ENCODE measurements around the gene ERCC3.
"Not testable (repeated sequence)": the region's sequence is repeated elsewhere in the genome, so short reads cannot be mapped to it uniquely, and the experiment has no call there.

ERCC3 gene

DNA sequence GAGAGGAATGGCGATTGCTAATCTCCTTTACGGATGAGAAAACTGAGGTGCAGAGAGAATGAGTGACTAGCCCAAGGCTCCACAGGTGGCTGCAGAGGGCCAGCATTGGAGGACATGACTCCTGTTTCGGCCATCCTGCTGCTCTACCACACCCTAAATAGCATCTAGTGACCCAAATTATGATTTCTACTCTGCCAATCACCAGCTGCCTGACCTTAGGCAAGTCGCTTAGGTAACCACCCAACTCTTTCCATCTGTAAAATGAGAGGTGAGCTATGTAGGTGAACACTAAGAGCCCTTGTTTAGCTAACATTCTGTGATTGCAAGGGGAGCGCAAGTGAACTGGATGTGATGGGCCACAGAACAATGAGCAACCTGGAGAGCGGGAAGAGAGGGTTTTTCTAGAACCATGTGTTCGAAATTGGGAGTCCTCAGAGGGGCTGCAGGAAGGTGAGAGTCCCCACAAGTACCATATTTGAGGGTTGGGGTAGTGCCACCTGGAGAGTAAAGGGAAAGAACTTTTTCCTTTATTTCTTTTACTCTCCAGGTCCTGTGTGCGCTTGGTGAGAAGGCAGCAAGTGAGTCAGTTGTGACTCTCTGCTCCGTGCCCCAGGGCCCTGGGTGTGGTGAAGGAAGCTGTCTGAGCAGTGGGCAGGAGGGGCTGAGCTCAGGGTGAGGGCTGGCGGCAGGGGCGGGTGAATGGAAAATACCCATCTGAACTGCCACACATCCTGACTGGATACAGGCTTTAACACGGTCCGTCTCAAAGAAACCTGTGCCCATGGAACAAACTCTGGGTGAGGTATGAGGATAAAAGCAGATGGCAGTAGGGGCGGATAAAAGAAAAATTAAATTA, 76.2 kb downstream of the ERCC3 start:
- in situ Hi-C loops (cut with MboI; ENCODE audit: low sequenced_read_pairs, unreplicated experiment), result no loop called here
- no peak for TF ChIP-seq CTCF (IDR thresholded peaks at IDR 0.05; ENCODE audit: borderline replicate concordance, control extremely low read depth, extremely low read depth, insufficient read depth, missing control alignments)
- DNase-seq (ENCODE audit: low spot score), result peak; percentile 8

- DNase-seq (ENCODE audit: low spot score), result no peak
- in situ Hi-C loops (cut with MboI; ENCODE audit: low sequenced_read_pairs, unreplicated experiment), result no loop called here
- TF ChIP-seq CTCF (IDR thresholded peaks at IDR 0.05; ENCODE audit: borderline replicate concordance, control extremely low read depth, extremely low read depth, insufficient read depth, missing control alignments), result no peak
These were observed 77.4 kb downstream of the ERCC3 start for GRCh38 chr2:127216593-127216992.

DNA sequence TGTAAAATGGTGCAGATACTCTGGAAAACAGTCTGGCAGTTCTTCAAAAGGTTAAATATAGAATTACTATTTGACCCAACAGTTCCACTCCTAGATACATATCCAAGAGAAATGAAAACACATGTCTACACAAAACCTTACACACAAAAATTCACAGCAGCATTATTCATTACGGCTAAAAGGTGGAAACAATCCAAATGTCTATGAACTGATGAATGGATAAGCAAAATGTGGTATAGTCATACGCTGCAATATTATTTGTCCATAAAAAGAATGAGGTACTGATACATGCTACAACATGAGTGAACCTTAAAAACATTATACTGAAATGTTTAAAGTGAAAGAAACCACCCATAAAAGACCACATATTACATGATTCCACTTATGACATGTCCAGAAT, 77.8 kb downstream of the ERCC3 start:
- DNase-seq (ENCODE audit: low spot score), result no peak
- in situ Hi-C loops (cut with MboI; ENCODE audit: low sequenced_read_pairs, unreplicated experiment), result no loop called here
- TF ChIP-seq CTCF (IDR thresholded peaks at IDR 0.05; ENCODE audit: borderline replicate concordance, control extremely low read depth, extremely low read depth, insufficient read depth, missing control alignments), result no peak

GRCh38 chr2:127214201-127214600, 79.7 kb downstream of the ERCC3 start:
- in situ Hi-C loops (cut with MboI; ENCODE audit: low sequenced_read_pairs, unreplicated experiment); DNase-seq (ENCODE audit: low spot score): not testable (repeated sequence)

DNA sequence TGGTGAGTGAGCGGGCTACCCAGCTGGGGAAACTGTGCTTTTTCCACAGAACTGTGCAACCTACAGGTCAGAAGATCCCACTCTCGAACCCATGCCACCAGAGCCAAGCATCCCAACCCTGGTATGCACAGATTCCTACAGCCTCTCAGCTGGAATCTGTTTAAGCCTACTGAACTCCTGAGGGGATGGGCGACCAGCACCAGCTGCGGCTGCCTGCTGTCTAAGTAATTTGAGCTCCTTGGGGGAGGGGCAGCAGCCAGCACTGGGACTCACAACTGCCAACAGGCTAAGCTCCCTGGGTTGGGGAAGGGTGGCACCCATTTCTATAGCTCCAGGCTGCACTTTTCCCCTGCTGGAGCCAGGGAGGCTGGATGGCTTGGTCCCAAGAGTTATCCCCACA, 85.6 kb downstream of the ERCC3 start:
- in situ Hi-C loops (cut with MboI; ENCODE audit: low sequenced_read_pairs, unreplicated experiment), result no loop called here
- no peak for TF ChIP-seq CTCF (IDR thresholded peaks at IDR 0.05; ENCODE audit: borderline replicate concordance, control extremely low read depth, extremely low read depth, insufficient read depth, missing control alignments)
- DNase-seq (ENCODE audit: low spot score), result no peak

All from GM13976 (cell line).